Epithelial cell of prostate (primary cell): Measurements from ENCODE around the gene LMBR1L.
"Not testable (repeated sequence)": the region's sequence is repeated elsewhere in the genome, so short reads cannot be mapped to it uniquely, and the experiment has no call there.

Experiments
- DNase-seq: peaks from one replicate; pipeline ENCODE4 v3.0.0-alpha.2; 2011; ENCODE audit warnings: low read depth, low spot score
- H3K27ac ChIP-seq: fragments of 450-650 bp; 2 replicates; pipeline ENCODE4 v1.5.1; 2017; ENCODE audit warnings: mild to moderate bottlenecking

The LMBR1L gene

DNA sequence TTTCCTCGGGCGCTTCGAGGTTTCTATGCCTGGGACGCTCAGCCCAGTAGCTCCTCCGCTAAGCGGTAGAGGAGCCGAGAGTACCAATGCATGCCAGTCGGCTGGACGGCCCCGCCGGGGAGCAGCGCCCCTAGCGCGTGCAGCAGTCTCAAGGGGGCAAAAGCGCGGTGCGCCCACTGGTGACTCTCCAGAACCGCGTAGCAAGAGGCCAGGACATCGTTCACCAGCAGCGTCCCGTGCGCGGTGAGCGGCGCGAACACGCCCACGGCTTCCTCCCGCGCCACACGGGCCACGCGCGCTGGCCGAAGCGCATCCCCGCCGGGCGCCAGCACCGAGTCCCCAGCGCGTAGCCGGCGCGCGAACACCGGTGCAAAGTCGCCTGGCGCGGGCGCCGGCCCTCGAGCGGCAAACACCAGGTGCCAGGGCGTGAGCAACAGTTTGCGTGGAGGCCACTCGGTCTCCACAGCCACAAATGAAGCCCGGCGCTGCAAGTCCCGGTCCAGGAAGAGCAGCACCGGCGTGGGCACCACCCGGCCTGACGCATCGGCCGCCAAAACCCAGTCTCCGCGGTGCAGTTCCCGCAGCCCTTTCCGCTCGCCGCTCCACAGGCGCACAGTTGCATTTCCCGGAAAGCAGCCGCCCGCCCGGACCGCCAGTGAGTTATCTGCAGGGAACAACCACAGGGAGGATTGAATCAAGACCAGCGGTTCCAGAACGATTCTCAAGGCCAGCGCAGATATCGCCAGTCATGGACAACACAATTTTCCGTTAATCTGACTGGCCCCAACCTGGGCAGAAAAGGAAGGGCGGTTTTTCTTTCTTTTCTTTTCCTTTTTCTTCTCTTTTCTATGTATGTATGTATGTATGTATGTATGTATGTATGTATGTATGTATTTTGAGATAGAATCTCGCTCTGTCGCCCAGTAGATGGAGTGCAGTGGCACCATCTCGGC, 20.6 kb downstream of the LMBR1L start:
- H3K27ac ChIP-seq: no peak overlapping the region
- no peak for DNase-seq

DNA sequence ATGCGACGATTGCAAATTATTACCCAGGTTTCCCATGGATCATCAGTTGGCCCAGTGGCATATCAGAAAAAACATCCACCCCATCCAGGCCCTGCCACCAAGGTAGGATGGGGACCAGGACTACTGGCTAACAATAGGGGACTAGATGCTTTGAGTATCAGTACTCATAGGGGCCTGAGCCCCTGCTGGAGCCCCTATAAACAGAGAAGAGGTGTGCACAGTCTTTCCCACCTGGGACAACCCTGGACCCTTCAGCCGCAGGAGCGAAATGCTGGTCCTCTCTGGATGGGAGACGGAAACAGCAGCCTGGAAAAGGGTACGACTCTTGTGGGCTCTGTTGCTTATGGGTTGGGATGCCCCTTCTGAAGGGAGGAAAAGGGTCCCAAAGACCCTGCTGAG, 21.7 kb downstream of the LMBR1L start:
- no peak overlapping the region for H3K27ac ChIP-seq
- no peak for DNase-seq

DNA sequence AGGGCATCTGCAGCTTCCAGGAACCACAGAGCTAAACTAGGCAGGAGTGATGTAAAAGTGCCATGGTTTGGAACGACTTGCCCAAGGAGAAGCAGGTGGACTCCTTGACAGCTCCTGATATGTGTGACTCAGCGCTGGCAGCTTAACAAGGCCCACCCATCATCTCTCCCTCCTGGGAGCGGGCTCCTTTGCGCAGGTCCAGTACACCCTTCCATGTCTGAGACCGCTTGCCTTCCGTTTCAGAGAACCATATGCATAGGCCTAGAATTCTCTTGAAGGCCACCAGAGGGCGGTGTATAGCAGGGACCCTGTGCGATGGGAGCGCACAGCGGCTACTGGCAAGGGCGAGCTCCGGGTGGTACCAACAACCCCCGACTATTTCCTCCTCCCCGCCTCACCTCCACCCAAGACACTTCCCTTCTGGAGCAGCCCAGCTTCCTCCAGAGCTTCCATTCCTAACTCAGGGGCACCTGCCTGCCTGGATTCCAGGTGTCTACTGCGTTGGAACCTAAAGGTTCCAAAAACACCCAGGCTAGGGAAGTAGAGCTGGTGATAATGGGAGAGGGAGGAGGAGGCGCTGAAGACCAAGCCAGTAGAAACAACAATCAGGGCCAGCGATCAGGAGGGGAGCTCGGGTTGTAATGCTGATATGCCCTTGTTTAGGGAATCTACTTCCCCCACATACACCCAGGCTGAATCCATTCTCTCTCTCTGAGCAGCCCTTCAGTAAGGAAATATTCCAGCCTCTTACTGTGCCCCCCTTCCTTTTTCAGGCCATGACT, 22.3 kb downstream of the LMBR1L start:
- no peak overlapping the region for H3K27ac ChIP-seq

DNA sequence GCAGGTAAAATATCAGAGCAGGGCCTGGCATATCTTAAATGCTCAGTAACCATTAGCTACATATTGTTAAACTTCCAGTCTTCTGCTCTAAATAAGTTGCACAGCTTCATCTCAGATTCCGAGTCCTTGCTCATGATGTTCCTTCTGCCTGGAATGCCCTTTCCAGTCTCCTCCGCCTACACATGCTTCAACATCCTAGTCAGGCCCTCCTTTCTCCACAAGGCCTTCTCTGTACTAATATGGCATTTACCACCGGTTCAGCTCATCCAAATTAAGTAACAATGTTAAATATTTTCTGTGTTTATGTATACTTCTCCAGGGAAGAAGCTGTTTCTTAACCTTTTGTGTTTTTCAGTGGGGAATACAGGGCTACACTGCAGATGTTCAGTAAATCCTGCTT, 24.5 kb downstream of the LMBR1L start:
- H3K27ac ChIP-seq: no peak overlapping the region
- DNase-seq: no peak

More for the DNA sequence above, 22.3 kb downstream of the LMBR1L start:
- peak; percentile 51 for DNase-seq

DNA sequence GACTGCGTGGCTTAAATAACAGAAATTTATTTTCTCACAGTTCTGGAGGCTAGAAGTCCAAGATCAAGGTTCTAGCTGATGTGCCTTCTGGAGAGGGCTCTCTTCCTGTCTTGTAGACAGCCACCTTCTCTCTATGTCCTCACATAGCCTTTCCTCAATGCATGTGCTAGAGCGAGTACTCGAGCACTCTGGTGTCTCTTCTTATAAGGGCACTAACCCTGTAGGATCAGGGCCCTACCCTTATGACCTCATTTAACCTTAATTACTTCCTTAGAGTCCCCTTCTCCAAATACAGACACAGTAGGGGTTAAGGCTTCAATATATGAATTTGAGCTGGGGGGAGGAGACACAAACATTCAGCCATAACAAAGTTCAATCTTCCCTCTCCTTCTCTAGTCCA, 26.2 kb downstream of the LMBR1L start:
- H3K27ac ChIP-seq: no peak overlapping the region
- DNase-seq: no peak

DNA sequence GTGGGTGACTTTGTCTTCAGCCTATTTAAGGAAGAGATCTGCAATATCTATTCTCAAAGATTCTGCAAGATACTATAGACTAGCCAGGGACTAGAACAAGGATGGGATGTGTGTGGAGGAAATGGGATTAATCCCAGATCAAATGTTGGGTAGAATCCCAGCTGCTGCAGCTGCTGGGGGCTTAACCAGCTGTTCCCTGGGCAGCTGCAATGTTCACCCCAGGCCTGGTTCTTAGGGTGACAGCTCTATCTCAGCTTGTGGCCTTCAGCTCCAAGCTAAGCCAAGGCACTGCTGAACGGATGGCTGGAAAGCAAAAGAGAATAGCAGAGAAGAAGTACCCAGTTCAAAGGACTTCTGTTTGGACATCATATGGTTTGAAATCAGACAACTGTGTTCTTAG, 30.9 kb downstream of the LMBR1L start:
- no peak overlapping the region for H3K27ac ChIP-seq
- DNase-seq: no peak

DNA sequence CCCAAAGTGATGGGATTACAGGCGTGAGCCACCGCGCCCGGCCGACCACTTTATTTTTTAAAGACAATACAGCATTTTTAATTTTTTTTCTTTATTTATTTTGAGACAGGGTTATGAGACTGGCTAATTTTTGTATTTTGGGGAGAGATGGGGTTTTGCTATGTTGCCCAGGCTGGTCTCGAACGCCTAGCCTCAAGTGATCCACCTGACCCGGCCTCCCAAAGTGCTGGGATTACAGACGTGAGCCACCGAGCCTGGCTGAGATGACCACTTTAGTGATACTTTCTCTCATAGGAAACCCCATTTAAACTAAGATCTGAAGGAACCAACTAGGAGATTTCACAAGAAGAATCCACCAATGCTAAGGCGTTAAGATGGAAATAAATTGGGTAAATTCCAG, 39.7 kb downstream of the LMBR1L start:
- DNase-seq: no peak
- H3K27ac ChIP-seq: no peak overlapping the region

DNA sequence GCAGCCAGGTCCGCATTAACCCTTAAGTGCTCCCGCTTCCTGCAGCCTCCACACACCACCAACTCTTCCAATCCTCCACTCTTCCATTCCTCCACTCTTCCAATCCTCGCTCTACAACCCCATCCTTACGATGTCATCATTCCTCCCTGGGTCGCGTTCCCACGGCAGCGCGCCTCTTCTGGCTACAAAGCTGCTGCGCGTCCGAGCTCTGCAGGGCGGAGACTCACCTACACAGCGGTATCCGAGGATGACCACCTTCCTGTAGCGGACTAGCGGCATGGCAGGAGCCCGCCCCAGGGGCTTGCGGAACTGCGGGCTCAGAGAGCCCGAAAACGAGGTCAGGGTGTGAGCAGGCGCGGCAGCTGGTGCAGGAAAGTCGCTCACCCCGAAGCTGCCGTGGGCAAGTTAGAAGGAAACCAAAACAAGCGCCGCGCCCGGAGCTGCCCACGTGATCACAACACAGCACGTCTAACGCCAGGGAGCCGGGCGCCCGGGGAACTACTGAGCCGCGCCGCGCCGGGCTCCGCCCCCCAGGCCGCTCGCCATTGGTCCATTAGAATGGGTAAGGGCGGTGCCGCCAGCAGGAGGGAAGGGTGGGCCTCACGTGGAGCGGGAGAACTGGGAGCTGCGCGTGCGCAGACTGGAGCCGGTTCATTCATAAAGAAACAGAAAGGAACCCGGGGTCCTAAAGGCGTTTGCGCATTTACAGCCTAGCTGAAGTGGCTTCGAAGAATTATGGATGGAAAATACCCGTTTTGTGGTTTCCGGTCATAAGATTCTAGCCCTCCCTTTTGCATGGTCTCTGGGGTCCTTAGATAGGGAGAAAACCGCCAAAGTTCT, 40.9 kb downstream of the LMBR1L start, which contains the start of gene RHEBL1:
RHEBL1 (minus strand) TSS at position 473 of the 840 bp plus-strand sequence; CDS start at position 279, 194 bp downstream.
- peak; percentile 74 for DNase-seq
- peak within 1 kb of the TSS; percentile 31 for H3K27ac ChIP-seq

DNA sequence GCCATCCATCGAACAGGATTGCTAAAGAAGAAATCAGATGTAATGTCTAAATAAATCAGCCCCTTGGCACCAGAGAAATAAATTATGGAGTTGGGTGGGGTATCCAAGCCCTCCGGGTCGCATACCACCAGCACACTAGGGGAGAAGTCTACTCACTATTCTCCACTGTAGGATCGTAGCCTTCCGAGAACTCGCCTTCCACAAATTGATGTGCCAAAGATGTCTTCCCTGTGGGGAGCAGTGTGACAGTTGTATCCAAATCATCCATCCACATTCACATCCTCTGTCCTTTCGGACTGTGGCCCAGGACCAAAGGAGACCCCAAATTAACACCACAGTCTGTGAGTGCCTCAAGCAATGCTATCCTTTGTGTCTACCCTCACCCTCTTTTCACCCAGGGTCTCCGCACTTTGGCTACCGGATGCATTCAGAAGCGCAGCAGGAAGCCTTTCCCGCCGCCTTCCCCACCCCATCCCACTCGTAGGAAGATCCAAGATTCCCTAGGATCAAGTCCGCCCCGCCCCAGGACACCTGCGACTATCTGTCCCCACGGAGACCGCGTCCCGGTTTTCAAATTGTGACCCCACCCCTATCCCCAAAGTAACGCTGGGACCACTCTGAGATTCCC, 41.7 kb downstream of the LMBR1L start:
- DNase-seq: no peak
- peak overlapping the region; percentile 31 for H3K27ac ChIP-seq

DNA sequence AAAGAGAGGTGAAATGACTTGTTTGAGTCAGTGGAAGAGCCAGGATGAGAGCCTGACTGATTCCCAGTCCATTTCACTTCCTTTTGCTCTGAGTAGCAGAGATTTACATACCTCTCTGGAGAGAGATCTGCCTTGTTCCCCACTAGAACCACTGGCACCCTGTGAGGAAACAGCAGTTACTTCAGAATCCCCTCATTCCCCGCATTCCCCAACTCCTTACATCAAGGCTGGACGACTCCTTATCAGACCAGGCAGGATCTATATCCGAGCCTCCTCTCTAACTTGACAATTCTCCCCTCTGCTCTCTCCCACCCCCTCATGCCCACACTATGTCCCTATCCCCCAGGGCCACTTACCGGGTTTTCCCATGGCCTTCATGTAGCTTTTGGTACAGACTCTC, 44.5 kb downstream of the LMBR1L start:
- H3K27ac ChIP-seq: no peak overlapping the region
- DNase-seq: no peak

DNA sequence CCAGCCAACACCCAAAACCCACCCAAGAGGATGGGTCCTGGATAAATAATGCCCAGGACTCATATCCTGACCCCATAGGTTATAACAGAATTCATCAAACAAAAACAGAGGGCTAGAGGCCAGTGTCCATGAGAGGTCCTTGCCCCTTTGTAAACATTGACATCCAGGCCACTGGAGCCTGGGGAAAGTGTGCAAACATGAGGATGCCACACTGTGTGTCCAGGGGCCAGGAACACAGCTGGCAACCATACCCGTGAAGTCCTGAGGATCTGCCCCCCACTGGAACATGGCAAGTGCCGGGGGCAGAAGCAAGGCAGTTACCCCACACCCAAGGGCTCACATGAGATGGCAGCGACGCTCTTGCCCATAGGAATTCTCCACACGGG, 45.9 kb downstream of the LMBR1L start:
- no peak for DNase-seq
- H3K27ac ChIP-seq: no peak overlapping the region

DNA sequence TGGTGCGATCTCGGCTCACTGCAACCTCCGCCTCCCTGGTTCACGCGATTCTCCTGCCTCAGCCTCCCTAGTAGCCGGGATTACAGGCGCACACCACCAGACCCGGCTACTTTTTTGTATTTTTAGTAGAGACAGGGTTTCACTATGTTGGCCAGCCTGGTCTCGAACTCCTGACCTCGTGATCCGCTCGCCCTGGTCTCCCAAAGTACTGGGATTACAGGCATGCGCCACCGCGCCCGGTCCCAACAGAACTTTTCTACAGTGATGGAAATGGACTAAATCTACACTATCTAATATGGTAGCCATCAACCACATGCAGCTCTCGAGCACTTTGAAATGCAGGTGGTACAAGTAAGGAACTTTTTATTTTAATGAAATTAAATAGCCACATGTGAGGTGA, 48.7 kb downstream of the LMBR1L start:
- DNase-seq, H3K27ac ChIP-seq: not testable (repeated sequence)

DNA sequence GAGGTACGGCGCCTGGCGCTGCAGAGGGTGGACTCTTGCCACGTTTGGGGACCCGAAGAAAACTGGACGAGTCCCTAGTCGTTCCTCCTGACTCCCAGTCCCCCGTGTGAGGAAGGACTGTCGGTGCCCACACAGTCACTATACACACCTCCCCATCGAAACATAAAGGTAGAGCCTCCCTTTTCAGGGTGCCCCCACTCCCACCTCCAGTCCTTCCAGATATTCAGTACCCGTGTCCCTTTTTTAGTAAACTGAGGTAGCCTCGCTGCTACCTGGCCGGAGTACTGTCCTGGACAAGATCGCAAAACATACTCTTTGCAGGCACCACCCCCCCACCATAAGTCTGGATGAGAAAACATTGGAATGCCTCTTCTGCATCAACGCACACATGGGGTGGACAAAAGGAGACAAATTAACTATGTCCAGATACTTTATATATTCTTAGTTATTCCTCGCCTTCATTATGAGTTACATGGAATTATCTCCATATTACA, 49.4 kb downstream of the LMBR1L start:
- no peak for DNase-seq
- peak overlapping the region; percentile 77 for H3K27ac ChIP-seq

DNA sequence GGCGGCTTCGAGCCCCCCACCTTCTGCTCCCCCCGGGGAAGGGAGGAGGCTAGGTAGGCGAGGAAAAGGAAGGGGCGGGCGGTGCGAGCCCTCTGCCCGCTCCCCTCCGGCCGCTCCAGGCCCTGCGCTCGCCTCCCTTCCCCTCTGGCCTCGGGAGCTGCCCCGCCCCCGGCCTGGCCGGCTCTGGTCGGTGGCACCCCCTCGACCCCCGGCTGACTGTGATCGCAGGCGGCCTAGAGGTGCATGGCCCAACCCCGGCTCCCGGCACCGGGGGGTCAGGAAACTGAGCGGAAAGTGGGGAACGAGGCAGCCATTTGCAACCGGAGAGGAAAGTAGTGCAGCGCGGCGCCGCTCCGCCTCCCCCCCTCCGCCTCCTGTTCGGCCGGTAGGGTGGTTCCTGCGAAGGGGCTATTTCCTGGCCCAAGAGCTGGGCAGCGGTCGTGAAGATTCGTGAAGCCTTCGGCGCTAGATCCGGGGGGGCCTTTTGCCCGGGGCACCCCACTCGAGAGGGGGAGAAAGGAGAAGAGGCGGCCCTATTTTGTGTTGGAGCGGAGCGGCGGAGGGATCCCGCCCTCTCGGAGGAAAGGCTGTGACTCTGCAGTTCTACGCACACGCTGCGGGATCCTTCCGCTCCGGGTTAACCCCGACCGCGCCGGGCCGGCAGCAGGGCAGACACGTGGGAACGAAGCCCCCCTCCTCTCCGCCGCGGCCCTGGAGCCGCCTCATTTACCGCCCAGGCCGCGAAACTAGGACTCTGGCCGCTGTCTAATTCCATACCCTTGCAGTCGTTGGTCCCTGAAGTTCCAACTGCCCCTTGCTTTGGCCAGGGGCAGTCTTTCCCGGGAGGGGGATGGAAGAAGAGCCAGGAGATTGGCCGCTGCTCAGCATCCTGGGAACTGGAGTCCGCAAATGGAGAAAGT, 50.1 kb downstream of the LMBR1L start, which contains the start of gene KMT2D:
KMT2D (minus strand) TSS at position 558 of the 920 bp plus-strand sequence. CDS start 5,470 bp downstream, outside the sequence.
- H3K27ac ChIP-seq: peak within 1 kb of the TSS; percentile 77
- DNase-seq: peak; percentile 75

DNA sequence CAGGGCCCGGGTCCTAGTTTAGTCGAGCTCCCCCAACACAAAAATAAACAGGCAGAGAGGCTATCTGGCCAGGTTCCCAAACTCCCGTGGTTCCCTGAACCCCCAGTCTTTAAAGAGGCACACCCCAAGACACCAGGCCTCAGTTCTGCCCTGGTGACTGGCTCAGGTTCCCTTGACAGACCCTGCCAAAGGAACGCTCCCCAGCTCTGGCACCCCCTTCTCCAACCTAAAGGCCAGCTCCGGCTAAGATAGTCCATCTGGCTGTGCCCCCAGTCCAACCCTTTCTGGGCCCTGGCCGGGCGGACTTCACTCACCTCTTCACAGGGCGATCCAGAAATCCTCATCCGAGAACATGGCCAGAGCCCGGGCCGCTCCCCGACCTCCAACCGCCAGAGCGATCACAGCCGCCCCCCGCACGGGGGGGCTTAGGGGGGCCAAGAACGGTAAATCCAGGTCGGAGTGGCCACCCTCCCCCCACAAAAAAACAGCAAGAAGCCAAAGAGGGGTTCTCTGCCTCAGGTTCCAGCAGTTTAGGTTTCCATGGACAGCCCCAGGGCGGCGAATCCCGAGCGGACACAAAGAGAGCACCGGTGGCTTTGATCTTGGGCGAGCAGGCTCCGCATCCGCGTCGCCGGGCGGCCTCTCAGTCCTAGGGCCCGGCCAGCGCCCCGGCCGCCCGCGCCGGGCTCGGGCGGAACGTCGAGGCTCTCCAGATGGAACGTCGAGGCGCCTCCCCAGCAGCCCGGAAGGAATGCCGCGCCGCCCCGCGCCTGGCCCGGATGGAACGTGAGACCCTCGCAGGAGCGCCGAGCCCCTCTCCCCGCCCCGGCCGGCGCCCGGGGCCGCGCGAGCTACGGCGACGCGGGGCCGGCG, 51.1 kb downstream of the LMBR1L start:
- no peak for DNase-seq
- peak overlapping the region; percentile 77 for H3K27ac ChIP-seq

DNA sequence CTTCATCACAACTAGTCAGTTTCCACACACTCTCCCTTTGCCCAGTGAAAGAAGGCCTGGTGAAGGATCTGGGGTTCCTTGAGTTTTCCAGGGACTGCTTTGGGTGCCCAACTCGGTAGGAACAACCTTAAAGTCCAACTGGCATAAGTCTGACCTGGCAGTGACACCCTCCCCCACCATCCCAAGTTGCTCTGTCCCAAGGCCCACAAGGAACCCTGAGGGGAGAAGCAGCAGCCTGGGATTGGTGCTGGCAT, 51.7 kb downstream of the LMBR1L start:
- DNase-seq: no peak
- peak overlapping the region; percentile 77 for H3K27ac ChIP-seq

DNA sequence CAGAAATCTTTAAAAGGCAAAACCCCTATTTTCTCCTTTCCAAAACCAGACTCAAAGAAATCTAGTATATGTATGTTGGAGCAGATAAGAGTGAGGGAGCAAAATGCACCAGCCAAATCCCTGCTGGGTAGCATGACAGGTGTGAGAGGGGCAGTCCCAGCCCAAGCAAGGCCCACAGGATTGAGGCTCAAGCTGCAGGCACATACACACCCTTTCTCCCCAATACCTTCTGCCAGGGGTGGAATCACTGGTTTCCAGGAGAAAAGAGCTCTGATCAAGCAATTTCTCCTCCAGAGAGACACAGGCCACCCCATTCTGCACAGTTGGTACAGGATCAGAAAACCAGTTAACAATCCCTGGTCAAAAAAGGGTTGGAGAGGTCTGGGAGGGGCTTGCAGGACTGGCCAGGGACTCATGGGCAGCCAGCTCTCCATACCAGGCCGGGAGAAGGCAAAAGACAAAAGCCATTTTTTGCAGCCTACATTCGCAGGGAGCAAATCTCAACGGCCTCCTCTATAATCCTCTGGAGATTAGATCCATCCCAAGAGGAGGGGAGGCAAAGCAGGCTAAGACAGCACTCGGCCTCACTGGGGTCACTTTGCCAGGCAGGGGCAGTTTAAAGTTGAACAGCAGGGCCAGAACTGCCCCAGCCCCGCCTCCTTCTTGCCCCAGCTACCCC, 52.1 kb downstream of the LMBR1L start:
- peak overlapping the region; percentile 77 for H3K27ac ChIP-seq
- DNase-seq: no peak
